CD4-positive, alpha-beta T cell treated with Interleukin-17A for 1 hour (primary cell): Measurements from ENCODE around the gene SMG7.
"Not testable (repeated sequence)": the region's sequence is repeated elsewhere in the genome, so short reads cannot be mapped to it uniquely, and the experiment has no call there.

Experiments
- DNase-seq: peaks from one replicate; pipeline ENCODE4 v3.0.0-alpha.2; 2020

SMG7 gene, protein sequence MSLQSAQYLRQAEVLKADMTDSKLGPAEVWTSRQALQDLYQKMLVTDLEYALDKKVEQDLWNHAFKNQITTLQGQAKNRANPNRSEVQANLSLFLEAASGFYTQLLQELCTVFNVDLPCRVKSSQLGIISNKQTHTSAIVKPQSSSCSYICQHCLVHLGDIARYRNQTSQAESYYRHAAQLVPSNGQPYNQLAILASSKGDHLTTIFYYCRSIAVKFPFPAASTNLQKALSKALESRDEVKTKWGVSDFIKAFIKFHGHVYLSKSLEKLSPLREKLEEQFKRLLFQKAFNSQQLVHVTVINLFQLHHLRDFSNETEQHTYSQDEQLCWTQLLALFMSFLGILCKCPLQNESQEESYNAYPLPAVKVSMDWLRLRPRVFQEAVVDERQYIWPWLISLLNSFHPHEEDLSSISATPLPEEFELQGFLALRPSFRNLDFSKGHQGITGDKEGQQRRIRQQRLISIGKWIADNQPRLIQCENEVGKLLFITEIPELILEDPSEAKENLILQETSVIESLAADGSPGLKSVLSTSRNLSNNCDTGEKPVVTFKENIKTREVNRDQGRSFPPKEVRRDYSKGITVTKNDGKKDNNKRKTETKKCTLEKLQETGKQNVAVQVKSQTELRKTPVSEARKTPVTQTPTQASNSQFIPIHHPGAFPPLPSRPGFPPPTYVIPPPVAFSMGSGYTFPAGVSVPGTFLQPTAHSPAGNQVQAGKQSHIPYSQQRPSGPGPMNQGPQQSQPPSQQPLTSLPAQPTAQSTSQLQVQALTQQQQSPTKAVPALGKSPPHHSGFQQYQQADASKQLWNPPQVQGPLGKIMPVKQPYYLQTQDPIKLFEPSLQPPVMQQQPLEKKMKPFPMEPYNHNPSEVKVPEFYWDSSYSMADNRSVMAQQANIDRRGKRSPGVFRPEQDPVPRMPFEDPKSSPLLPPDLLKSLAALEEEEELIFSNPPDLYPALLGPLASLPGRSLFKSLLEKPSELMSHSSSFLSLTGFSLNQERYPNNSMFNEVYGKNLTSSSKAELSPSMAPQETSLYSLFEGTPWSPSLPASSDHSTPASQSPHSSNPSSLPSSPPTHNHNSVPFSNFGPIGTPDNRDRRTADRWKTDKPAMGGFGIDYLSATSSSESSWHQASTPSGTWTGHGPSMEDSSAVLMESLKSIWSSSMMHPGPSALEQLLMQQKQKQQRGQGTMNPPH

DNA sequence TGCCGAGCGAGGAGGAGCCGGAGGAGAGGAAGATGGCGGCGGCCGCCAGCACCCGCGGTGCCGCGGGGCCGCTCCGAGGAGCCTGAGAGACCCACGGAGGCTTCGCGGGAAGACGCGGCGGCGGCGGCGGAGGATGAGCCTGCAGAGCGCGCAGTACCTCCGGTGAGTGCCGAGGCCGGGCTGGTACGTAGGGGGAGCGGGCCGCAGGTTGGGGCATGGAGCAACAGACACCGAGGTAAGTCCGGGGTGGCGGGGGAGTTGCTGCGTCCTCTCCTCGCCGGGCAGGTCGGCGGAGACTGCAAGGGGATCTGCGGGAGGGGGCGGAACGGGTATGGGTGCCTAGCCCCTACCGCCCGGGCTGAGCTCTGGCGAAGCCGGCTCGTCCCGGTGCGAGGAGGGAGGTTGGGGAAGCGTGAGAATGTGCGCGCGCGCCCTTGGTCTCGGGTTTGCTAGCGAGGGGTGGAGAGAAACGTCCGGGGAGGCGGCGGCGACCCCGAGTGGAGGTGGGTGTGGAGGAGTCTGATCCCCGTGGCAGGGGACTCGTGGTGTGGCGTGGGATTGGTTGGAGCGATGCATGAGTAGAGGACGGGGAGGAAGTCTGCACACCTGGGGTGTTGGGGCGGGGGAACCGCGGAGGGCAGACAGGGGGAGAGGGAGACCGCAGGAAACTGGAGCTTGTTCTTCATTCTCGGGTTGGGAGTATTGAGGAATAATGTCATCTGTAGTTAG lies at the start of gene SMG7:
Gene SMG7 (plus strand): TSS at position 12 of the 729 bp plus-strand sequence. CDS start 122 bp downstream, at position 134.
- DNase-seq, result peak; percentile 57

DNA sequence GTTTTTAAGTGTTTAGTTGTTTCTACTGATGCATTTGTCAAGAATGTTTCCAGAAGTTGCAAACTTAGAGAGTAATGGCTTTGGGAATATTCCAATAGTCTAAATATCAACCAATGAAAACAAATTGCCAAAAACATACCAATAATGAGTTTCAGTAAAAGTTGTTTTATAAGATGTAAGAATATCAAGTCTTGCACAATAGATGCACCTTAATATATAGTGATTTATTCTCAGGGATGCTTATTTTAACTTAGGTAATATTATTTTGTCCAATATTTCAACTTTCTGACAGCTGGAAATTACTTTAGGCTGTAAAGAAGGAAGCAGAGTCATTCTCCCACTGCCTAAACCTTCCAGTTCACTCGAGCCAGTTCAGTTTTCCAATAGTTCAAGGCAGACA lies 48.8 kb upstream of the SMG7 start:
- DNase-seq, result no peak

DNA sequence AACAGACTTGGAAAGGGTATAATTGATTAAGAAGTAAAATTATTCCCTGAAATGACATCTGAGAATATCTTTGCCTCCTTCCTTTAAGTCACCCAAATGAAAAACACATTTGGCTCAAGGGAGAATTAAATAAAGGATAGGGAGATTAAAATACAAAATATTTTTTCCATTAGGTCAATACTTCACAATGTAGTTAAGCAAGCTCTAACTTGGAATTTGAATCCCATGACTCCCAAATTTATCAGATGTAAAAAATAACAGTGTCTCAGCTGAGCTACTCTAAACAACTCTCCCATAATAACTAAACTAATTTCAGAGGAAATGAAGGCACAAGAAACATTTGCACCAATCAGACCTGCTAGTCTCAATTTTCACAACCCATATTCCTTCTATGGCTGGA lies 47.6 kb upstream of the SMG7 start:
- no peak for DNase-seq

DNA sequence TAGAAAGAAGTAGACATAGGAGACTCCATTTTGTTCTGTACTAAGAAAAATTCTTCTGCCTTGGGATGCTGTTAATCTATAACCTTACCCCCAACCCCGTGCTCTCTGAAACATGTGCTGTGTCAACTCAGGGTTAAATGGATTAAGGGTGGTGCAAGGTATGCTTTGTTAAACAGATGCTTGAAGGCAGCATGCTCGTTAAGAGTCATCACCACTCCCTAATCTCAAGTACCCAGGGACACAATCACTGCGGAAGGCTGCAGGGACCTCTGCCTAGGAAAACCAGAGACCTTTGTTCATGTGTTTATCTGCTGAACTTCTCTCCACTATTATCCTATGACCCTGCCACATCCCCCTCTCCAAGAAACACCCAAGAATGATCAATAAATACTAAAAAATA lies 44.7 kb upstream of the SMG7 start:
- not testable (repeated sequence) for DNase-seq

DNA sequence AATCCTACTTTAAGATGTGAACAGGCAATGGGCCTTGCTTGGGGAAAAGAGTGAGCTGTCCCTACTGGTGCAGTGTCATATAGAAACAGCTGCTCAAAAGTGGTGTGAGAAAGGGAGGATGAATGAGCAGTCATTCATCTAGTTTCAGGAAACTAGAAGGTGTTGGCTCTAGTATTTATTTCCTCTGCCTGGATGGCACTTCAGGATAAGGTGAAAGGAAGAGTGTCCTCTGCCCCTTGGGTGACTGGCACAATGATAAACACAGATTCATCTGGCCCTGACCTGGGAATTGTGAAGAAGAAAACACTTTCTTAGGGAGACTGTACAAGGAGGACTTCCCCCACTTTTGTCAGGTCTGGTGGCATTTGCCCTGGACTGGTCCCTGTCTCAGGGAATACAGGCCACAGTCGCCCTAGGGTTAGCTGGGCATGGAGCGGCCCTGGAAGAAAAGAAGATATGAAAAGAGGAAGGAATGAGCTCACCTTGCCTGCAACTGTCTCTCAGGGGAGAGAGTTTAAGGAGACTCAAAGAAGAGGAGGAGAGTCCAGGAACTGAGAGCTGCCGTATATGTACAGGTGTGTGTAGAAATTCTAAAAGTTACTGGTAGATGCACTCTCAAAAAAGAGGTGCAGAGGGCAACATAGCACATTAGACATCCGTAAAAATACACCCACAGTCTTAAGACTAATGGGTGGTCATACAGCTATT lies 40.3 kb upstream of the SMG7 start:
- DNase-seq, result no peak

DNA sequence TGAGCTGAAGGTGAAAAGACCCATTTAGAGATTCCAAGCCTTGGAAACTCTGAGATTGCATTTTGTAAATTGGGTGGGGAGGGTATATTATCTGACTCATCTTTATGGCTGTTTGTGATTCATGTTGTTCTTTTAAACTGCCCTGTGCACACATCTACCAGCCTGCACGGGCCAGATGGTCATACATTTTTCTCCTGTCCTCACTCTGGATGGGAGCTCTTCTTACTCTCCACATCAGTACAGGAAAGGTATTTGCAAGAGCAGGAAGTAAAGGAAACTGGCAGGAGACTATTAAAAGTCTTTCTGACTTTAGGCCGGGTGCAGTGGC lies 39.8 kb upstream of the SMG7 start:
- no peak for DNase-seq

DNA sequence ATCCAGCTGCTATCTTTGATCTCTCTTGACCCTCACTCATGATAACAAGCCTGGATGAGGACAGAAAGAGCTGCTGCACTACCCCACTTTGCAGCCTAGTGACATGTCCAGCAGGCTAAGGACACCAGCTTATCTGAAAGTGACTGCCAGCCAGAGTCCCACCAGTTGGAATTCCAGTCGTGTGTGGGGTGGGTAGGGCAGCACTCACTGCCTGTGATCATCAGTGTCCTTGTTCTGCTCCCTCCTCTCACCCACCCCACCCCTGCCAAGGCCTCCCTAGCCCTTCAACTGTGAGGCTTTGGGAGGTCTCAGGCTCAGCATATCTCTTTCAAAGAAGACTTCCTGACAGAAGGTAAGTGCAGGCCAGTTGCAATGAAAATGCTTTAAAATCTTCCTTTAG lies 38.6 kb upstream of the SMG7 start:
- no peak for DNase-seq

DNA sequence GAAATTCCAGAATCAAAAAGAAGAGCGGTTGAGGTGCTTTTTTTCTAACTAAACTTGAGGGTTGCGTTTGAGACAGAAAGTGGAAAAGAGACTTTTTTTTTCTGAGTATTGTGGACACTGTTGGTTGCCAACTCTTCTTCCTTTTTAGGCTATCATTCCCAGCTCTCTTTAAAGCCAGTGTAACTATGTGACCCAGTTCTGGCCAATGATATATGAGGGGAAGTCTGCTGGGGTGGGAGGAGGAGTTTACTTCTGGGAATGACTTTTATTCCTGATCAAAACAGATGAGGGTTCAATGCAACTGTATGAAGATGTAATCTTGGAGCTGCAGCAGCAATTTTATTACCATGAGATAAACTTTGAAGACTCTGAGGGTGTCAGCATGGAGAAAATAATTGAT lies 36.8 kb upstream of the SMG7 start:
- DNase-seq, result no peak

DNA sequence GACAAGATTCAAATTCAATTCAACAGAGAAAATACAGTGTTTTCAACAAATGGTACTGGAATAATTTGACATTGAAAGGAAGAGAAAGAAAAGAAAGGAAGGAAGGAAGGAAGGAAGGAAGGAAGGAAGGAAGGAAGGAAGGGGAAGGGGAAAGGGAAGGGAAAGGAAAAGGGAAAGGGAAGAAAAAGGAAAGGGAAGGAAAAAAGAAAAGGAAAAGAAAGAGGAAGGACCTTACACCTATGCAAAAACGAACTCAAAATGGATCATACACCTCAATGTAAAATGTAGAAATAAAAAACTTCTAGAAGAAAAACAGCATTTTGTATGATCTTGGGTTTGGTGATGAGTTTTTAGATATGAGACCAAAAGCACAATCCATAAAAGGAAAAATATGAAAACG lies 34.2 kb upstream of the SMG7 start:
- DNase-seq, result no peak

DNA sequence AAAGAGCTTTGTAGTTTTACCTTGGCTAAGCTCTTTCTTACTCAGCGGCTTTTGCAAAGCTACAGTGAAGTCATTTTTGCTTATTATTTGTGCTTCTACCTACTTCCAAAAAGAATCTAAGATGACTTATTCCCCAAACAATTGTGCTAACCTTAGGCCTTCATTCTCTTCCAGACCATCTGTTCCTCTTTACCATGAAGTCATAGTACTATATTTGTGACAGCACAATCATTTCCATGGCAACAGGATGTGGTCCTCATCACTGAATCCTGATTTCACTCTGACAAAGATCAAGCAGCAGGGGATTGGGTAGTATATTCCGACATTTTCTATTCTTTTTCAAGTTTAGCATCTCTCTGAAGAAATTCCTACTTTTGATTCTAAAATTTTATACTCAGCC lies 29.3 kb upstream of the SMG7 start:
- no peak for DNase-seq

DNA sequence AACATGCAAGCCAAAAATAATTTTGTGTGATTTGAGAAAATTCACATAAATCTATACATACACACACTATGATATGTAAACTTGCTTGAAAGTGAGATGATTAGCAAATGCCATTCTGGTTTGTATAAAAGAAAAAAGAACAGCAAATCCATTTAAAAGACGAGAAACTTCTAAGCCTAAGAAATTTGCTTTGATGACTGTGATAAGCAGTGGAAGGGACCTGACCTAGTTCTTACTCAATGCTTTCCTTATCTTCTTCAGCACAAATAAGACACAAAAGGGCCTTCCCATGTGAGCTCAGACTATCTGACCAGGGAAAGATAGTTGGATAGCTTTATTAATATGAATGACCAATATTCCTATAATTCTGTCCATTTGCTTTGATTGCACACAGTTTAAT lies 28.8 kb upstream of the SMG7 start:
- no peak for DNase-seq

DNA sequence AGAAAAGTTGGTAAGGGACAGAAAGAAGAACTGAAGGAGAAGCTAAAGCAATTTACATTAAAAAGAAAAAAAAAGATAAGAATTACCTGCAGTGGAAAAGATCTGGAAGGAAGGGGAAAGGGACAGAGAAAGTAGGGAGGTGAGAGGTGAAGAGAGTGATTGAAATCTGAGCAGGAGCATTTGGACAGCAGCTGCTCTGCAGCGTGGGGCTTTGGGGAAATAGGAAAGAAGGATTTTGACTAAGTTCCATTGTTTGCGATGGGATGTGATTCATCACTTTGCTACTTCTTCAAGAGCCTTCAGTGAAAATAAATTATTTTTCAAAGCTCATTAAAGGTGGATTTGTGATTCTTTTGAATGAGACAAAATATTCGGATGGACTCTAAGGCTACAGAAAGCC lies 28.1 kb upstream of the SMG7 start:
- DNase-seq, result no peak

DNA sequence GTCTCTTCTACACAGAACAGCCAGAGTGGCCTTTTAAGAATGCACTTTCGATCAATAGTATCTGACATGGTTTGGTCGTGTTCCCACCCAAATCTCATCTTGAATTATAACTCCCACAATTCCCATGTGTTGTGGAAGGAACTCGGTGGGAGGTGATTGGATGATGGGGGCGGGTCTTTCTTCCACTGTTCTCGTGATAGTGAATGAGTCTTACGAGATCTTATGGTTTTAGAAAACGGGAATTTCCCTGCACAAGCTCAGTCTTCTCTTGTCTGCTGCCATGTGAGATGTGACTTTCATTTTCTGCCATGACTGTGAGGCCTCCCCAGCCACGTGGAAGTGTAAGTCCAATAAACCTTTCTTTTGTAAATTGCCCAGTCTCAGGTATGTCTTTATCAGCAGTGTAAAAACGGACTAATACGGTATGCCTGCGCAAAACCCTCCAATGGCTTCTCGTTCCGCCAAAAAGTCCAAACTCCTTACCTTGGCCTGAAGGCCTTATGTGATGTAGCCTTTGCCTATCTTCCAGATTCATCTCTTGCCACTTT lies 23.0 kb upstream of the SMG7 start:
- no peak for DNase-seq

DNA sequence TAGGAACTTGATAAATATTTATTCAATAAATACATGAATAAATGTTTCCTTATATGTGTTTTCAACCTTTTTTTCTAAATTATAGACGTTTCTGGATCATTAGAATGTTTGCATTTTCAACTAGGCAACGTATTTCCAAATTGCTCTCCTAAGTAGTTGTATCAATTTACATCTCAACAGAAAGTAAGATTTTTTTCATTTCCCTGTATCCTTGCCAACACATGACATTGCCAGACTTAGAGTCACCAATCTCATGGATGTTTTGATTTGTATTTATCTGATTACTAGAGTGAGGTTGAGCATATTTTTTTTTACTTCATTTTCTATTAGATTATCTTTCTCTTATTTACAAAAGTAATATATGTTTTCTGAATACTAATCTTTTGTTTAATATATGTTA lies 22.2 kb upstream of the SMG7 start:
- no peak for DNase-seq

DNA sequence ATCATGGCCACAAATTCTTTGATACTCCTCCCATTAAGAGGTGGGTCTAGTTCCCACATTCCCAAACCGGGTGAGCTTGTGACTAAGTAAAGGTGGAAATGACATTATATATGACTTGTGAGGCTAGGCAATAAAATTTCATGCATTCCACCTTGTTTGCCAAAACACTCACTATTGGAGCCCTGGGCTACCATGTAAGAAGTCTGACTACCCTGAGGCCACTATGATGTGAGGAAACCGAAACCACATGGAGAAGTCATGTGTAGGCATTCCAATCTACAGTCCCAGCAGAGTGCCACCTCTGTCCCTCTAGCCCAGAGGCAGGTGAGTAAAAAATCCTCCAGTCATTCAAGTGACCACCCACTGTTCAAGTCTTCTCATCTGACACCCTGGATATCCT lies 17.9 kb upstream of the SMG7 start:
- DNase-seq, result no peak

DNA sequence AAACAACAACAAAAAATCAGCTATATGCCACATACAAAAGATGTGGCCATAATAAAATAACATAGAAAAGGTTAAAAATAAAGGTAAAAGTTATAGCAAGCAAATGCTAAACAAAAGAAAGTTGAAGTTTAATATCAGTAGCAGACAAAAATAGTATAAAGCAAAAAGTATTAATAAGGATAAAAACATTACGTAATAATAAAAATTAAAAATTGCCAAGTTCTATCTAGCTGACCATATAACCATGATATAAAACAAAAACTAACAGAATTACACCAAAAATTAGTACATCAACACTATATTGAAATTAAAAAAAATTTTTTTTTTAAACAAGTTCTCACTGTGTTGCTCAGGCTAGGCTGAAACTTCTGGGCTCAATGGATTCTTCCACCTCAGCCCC lies 15.5 kb upstream of the SMG7 start:
- no peak for DNase-seq

DNA sequence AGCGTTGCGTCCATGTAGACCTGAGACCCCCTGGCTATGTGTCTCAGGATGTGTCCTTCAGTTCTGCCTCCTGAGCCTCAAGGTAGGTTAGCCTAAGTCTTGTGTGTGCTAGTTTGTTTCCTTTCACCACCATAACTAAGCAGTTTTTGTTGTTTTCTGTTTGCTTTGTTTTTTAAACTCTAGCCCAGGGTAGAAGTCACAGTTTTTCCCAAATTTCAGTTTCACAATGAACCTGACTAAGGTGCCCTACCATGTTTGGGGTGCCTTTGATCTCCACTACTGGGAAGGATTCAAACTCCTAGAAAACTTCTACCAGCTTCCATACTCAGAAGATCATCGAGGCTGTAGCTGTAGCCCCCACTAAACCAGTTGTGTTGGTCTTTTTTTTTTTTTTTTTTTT lies 14.8 kb upstream of the SMG7 start:
- no peak for DNase-seq

DNA sequence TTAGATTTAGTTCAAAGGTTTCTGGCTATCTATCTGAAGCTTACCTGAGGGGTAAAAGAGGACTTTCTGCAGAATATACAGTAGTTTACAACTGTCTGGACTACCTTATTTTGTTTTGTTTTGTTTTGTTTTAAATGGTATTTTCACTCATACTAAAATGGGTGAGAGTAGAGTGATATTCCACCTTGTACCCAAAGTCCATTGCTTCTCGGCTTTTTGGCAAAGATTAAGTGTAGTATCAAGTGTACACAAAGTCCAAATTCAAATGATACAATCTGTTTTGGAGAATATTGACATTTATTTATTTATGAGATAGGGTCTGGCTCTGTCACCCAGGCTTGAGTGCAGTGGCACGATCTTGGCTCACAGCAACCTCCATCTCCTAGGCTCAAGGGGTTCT lies 11.7 kb upstream of the SMG7 start:
- no peak for DNase-seq

DNA sequence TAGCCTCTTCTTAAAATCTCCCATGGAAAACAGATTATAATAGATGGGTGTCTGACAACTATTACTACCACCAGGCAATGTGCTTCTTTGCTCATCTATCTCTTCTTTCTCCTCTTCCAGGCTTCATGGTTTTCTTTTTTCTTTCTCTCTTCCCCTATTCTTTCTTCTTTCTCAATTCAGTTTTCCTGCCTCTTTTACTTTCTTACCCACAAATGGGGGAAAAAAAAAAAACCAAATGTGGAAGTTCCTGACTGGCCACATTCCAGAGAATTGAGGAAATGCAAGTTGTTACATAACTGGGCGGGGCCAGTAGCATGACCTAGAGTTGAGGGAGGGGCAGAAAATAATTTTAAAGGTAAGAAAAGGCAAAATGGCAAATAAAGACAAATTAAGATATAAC lies 10.9 kb upstream of the SMG7 start:
- no peak for DNase-seq

DNA sequence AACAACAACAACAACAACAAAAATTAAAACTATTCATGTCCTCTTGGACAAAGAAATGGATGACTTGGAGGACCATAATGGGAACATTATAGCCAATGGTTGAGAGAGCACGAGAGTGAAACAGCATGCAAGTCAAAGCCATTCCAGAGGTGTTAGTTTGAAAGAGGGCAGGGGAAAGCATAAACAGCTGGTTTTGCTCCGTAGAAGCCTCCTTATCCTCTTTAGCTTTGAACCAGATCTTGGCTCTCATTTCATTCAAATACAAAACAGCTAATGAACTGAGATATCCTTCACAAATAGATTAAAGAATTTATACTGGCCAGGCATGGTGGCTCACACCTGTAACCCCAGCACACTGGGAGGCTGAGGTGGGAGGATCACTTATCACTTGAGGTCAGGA lies 8.7 kb upstream of the SMG7 start:
- DNase-seq, result no peak

DNA sequence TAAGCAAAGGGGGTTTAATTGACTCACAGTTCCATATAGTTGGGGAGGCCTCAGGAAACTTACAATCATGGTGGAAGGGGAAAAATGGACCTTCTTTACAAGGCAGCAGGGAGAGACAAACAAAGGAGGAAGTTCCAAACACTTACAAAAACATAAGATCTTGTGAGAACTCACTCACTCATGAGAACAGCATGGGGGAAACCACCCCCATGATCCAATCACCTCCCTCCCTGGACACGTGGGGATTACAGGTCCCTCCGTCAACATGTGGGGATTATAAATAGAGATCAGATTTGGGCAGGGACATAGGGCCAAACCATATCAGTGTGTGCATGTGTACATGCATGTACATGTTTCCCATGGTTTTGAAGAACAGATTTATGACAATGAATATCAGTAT lies 5.5 kb upstream of the SMG7 start:
- DNase-seq, result no peak

DNA sequence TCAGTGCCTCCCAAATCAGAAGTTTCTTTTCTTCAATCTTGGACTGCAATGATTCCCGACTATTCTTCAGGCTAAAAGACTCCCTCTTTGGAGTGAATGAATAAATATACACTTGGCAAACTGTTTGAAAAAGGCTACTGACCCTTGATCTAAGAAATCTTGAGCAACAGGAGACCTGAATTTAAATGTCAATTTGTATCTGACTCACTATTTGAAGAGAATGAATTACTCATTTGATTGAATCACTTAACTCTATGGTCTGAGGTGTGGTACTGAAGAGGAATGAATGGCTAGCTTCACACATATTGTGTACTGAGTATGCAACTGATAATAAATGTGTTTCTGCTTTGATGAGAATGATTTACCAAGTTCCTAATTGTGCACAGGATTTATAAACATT lies 4.6 kb upstream of the SMG7 start:
- no peak for DNase-seq
